ENCODE data around the gene RNF224. TPM values are rescaled to one million over a fixed set of nuclear protein-coding genes. Genes with fewer than 3 reads are reported as not detected.

The RNF224 gene
- total RNA-seq, 4 donors from 2014 or later: 0.19 TPM; not detected in 3

- ATAC-seq (ENCODE audit: low FRiP score) (no peak), DNase-seq (ENCODE audit: low spot score) (no peak)
- TF ChIP-seq, protein P1, sequence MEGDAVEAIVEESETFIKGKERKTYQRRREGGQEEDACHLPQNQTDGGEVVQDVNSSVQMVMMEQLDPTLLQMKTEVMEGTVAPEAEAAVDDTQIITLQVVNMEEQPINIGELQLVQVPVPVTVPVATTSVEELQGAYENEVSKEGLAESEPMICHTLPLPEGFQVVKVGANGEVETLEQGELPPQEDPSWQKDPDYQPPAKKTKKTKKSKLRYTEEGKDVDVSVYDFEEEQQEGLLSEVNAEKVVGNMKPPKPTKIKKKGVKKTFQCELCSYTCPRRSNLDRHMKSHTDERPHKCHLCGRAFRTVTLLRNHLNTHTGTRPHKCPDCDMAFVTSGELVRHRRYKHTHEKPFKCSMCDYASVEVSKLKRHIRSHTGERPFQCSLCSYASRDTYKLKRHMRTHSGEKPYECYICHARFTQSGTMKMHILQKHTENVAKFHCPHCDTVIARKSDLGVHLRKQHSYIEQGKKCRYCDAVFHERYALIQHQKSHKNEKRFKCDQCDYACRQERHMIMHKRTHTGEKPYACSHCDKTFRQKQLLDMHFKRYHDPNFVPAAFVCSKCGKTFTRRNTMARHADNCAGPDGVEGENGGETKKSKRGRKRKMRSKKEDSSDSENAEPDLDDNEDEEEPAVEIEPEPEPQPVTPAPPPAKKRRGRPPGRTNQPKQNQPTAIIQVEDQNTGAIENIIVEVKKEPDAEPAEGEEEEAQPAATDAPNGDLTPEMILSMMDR (IDR thresholded peaks at IDR 0.05): no peak
These were observed 6.8 kb upstream of the RNF224 start for GRCh38 chr9:137220317-137221094.

DNA sequence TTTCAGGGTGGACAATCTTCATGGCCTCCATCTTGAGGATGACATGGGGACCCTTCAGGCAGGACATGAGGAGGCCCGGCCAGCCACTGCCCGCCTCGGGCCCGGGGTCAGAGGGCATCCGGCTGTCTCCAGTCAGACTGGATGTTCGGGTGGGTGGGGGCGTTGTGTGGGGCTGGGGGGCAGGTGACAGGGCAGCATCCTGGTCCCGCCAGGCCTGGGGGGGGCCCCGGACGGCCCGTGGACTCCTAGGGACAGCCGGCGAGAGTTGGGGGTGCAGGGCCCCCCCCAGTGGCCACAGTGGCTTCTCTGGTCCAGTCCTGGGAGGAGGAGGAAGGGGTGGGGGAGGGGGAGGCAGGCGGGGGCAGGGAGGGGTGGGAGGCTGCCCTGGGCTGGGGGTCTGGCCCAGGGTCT, 6.2 kb upstream of the RNF224 start:
- no peak for DNase-seq (ENCODE audit: low spot score)
- TF ChIP-seq, protein P1 (IDR thresholded peaks at IDR 0.05): no peak
- ATAC-seq (ENCODE audit: low FRiP score): no peak

- TF ChIP-seq, protein P1 (IDR thresholded peaks at IDR 0.05): no peak
- ATAC-seq (ENCODE audit: low FRiP score) (no peak), DNase-seq (ENCODE audit: low spot score) (no peak)
These were observed 5.7 kb upstream of the RNF224 start for GRCh38 chr9:137221506-137222111.

- DNase-seq (ENCODE audit: low spot score): no peak
- no peak for ATAC-seq (ENCODE audit: low FRiP score)
- TF ChIP-seq, protein P1 (IDR thresholded peaks at IDR 0.05): no peak
These were observed 4.9 kb upstream of the RNF224 start, which contains the start of gene RNF208 for GRCh38 chr9:137222190-137223077. Gene RNF208 (minus strand): TSS chr9:137222240. CDS start chr9:137221212, 1,028 bp downstream.

- ATAC-seq (ENCODE audit: low FRiP score) (peak; percentile 88), DNase-seq (ENCODE audit: low spot score) (peak; percentile 94)
- TF ChIP-seq, protein P1 (IDR thresholded peaks at IDR 0.05): no peak
These were observed 4.0 kb upstream of the RNF224 start for GRCh38 chr9:137223078-137223970.

All from omental fat pad (tissue), 4 donors.